GM19240 (cell line): Measurements from ENCODE around the gene ABHD16B.

Experiments used
- DNase-seq: peaks from one replicate; pipeline ENCODE4 v3.0.0; 2011; ENCODE audit warnings: low spot score; ENCODE audit not compliant: insufficient read length

Gene ABHD16B

DNA sequence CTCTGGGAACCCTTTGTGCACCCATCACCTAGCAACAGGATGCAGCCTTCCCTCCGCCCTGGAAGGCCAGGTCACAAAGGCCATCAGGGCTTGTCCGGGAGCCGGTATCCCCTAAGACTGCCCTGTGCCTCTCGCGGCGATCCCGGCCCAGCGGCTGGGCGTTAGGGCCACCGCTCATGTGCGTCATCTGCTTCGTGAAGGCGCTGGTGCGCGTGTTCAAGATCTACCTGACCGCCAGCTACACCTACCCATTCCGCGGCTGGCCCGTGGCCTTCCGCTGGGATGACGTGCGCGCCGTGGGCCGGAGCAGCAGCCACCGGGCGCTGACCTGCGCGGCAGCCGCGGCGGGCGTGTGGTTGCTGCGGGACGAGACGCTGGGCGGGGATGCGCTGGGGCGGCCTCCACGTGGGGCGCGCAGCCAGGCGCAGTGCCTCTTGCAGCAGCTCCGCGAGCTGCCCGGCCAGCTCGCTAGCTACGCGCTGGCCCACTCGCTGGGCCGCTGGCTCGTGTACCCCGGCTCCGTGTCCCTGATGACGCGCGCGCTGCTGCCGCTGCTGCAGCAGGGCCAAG lies at the start of gene ABHD16B:
Gene ABHD16B, plus strand, starts transcription at position 134 of the 570 bp plus-strand sequence. Its CDS starts 43 bp downstream, at position 177.
- DNase-seq: no peak

GRCh38 chr20:63814891-63815614 lies 46.2 kb upstream of the ABHD16B start:
- DNase-seq: no peak

- DNase-seq: no peak
Measured at GRCh38 chr20:63815615-63816253, 45.6 kb upstream of the ABHD16B start.

- no peak for DNase-seq
Measured at GRCh38 chr20:63819224-63819921, 41.9 kb upstream of the ABHD16B start.

GRCh38 chr20:63821811-63822210 lies 39.5 kb upstream of the ABHD16B start:
- DNase-seq: no peak

GRCh38 chr20:63822276-63822696 lies 39.0 kb upstream of the ABHD16B start:
- no peak for DNase-seq

DNA sequence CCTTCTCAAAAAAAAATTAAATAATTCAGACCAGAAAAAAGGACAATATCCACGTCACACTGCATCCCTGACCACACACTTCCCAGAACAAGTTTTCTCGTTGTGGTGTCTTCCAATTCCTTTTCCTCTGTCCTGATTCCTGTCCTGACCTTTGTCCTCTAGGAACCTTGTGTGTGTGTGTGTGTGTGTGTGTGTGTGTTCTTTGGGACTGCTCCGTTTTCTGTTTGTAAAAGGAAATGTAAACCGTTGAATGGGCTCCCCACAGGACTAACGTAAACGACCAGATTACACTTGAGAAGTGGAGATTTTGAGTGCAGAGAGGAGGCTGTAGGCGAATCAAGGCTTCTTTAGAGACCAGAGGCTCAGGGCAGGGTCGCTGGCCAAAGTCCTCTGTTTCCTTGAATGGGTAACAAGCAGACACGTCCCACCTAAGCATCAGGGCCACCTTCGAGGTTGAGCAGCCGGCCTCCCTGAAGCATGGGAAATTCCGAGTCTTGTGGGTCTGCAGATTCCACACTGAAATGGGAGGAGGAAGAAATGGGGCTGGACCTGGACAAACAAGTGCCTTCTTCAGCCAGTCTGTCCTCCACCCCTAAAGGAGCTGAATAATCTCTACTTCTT lies 37.5 kb upstream of the ABHD16B start:
- DNase-seq: no peak

DNA sequence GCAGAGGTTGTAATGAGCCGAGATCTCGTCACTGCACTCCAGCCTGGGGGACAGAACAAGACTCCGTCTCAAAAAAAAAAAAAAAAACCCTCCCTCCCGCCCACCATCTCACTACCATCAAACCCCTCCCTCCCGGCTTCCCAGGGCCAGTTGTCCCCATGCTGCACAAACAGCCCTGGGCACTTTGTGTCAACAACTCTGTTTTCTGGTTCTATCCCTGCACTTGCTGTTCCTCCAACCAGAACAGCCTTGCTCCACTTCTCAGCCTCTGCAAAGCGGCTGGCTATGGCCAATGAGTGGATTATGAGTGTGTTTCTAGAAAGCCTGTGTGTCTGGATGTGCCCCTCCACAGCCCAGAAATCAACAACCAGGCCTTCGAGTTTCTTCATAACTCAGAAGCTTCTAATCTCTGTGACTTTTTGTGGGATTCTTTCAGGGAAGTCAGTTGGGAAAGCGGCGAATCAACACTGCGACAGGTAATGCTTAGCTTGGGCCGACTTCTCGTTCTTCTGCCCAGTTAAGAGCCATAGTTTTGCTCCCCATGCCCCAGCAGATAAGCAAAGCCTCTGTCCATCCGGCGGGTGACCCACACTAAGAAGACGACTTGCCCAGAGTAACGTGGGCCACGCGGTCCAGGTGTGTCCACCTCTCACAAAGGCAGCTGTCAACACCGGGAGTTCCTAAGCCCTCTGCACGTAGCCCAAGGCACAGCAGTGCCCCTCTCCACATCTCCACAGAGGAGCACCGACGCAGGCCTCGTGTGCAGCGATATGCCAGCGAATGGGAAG lies 35.8 kb upstream of the ABHD16B start:
- DNase-seq: no peak

DNA sequence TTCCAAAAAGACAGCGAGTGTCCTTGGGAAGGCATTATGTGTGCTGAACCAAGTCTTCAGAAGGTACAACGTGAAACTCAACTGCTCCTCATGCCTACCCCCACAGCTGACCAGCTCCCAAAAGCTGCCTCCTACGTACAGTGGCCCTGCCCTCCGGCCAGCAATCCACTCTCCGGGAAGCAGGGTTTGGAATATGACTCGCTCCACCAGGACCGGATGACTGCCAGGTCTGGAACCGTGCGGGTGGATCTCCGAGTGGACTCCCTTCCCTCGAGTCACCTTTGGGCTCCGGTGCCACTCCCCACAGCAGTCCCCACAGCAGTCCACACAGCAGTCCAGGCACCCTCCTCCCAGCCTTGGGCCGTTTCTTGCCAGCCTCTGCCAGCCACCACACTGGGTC lies 34.5 kb upstream of the ABHD16B start:
- DNase-seq: no peak

DNA sequence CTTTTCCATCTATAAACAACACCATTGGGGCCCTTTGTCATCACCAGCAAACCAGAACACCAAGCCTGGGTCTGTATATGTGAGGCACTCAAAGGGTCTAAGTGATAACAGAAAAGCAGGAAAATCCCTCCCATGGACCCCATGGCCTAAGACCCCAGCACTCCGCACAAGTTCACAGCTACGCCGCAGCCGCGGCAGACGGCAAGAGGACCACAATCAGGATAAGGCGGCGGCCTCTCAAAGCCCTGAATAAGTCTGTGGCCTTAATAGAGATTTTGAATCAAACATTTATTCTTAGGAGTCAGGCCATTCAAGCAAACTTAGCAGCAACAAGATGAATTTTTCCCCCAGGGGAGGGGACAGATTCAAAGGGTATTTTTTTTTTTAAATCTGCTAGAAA lies 33.2 kb upstream of the ABHD16B start:
- no peak for DNase-seq

GRCh38 chr20:63828545-63828944 lies 32.8 kb upstream of the ABHD16B start:
- DNase-seq: no peak

DNA sequence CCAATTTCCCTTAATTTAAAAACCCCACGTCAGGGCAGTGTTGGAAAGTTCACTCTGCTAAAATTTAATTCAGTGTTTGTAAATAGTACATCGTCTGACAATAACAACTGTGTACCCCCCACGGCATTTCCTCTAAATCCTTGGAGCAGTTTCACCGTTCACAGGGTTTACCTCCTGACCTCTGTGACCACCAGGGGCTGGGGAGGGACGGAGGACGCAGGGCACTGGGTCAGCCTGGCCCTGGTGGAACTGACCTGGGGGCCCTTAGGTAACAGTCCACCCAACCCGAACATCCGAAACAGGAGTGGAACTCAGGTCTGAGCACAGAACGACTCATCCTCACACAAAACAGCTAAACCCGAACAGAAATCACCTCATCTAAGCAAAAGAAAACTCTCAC lies 32.3 kb upstream of the ABHD16B start:
- no peak for DNase-seq

- no peak for DNase-seq
Measured at GRCh38 chr20:63829603-63829944, 31.7 kb upstream of the ABHD16B start.

DNA sequence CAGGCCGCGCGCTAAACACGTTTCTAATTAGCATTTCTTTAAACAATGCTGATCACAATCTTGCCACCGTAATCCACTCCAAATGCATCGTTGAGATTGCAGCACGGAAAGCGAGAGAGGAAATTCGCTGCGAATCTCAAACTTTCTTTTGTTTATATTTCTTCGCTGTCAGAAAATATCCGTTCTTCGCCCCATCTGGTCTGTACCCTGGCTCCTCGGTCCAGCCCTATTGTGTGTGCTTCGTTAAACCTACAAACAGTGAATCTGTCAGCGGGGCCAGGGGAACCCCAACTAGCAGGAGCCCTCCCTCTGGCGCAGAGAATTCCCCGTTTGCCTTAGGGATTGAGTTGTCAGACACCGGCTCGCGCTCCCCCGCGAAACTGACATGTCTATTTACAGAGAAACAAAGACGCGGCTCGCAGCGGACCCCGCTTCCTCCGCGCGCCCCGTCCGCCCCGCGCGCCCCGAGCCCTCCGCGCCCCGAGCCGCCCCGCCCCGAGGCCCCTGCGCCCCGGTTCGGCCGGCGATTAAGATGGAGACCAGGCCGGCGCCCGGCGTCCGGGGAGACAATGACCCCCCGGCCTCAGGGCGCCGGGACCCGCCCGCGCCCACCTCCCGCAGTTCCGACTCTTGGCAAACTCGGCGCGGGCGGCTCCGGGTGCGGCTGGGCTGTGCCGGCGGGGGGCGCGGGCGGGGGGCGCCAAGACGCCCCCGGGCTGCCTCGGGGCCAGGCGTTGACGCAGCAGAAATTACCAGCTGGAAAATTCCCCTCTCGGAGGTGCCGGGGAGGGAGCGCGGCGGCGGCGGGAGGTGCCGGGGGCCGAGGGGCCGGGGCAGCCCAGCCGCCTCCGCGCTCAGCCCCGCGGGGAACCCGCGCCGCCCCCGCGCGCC lies 31.1 kb upstream of the ABHD16B start:
- peak; percentile 64 for DNase-seq

DNA sequence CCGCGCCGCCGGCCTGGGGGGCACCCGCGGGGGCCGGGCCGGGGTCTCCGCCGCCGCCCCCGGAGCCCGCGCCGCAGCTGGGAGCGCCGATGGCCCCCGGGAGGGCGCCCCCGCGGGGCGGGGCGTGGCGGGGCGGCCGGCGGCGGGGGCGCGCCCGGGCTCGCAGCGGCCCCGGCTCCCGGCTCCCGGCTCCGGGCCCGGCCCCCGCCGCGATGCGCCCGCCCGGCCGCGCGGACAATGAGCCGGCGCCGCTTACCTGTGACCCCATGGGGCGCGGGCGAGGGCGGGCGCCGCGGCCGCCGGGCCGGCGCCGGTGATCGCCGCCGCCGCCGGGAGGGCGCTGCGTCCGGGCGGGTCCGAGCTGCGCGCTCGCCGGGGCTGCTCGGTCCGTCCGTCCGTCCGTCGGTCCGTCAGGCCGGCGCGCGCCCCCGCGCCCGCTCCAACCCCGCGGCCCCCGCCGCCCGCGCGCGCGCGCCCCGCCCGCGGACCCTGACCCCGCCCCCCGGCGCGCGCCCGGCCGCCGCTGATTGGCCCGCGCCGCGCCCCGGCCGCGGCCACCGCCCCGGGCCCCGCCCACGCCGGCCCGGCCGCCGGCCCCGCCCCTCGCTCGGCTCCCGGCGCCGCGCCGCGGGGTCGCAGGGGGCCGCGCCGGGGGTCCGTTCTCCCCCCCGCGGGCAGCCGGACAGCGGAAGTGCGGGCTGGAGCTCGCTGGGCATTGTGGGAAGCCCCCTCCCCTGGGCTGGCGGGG lies 30.3 kb upstream of the ABHD16B start, which contains the start of gene ZBTB46:
Gene ZBTB46, minus strand, starts transcription at position 424 of the 748 bp plus-strand sequence. CDS start 40,507 bp downstream, outside the sequence.
- DNase-seq: peak; percentile 92

- DNase-seq: no peak
Measured at GRCh38 chr20:63831646-63831992, 29.7 kb upstream of the ABHD16B start.

- no peak for DNase-seq
Measured at GRCh38 chr20:63831993-63832686, 29.2 kb upstream of the ABHD16B start.

DNA sequence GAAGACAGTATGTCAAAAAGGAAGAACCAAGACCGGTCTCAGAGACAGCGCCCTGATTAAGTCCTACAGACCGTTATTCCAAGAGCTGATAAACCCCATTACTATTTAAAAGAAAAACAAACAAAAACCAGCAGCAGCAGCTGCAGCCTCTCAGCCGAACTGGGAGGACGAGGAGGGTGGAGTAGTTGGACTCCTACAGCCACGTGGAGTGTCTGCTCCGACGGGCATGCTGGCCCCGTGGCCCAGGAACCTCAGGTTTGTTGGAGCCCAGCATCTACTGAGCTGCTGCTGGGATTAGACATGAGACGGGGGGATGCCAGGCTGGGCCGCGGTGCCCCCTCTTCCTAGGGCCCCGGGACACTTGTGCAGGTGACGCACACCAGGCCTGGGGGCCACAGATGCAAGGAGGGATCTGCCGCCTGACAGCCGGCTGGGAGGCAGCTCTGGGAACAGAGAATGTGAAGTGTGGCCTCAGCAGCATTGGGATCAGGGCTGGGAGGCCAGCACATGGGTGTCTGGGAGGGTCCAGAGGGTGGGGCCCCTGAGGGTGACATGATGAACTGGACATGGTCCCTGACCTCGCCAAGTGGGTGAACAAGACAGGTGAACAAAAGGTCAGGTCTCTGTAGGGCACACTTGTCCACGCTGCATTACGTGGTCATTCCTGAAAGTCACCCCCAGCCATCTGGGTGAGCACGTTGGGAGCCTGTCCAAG lies 27.4 kb upstream of the ABHD16B start:
- no peak for DNase-seq
